NCI-H146 (cell line): ENCODE results near the gene PRKN.
"Not testable (repeated sequence)": the region's sequence is repeated elsewhere in the genome, so short reads cannot be mapped to it uniquely, and the experiment has no call there.

ENCODE experiments used
- DNase-seq: peaks from one replicate; lab custom pipeline; 2025; lab: John Stamatoyannopoulos, UW

PRKN gene

GRCh38 chr6:162710936-162711335 is 16.6 kb downstream of the PRKN start:
- DNase-seq, result no peak

- DNase-seq, result no peak
These were observed 17.1 kb downstream of the PRKN start for GRCh38 chr6:162710419-162710818.

GRCh38 chr6:162709431-162709830 is 18.1 kb downstream of the PRKN start:
- DNase-seq, result no peak

- no peak for DNase-seq
These were observed 18.6 kb downstream of the PRKN start for GRCh38 chr6:162708971-162709370.

GRCh38 chr6:162706232-162706631 is 21.3 kb downstream of the PRKN start:
- peak; percentile 70 for DNase-seq

- peak; percentile 95 for DNase-seq
These were observed 21.8 kb downstream of the PRKN start for GRCh38 chr6:162705736-162706135.

GRCh38 chr6:162704001-162704400 is 23.6 kb downstream of the PRKN start:
- DNase-seq, result peak; percentile 98

GRCh38 chr6:162702446-162702845 is 25.1 kb downstream of the PRKN start:
- DNase-seq, result peak; percentile 73

- DNase-seq, result no peak
These were observed 26.0 kb downstream of the PRKN start for GRCh38 chr6:162701551-162701950.

GRCh38 chr6:162700966-162701365 is 26.6 kb downstream of the PRKN start:
- no peak for DNase-seq

- DNase-seq, result no peak
These were observed 27.6 kb downstream of the PRKN start for GRCh38 chr6:162699961-162700360.

- peak; percentile 91 for DNase-seq
These were observed 29.1 kb downstream of the PRKN start for GRCh38 chr6:162698440-162698839.

GRCh38 chr6:162697872-162698403 is 29.6 kb downstream of the PRKN start:
- DNase-seq, result peak; percentile 45

GRCh38 chr6:162690158-162690557 is 37.4 kb downstream of the PRKN start:
- no peak for DNase-seq

- no peak for DNase-seq
These were observed 38.7 kb downstream of the PRKN start for GRCh38 chr6:162688751-162689345.

GRCh38 chr6:162685586-162685985 is 42.0 kb downstream of the PRKN start:
- no peak for DNase-seq

GRCh38 chr6:162684961-162685360 is 42.6 kb downstream of the PRKN start:
- no peak for DNase-seq

- no peak for DNase-seq
These were observed 43.5 kb downstream of the PRKN start for GRCh38 chr6:162684052-162684451.

GRCh38 chr6:162683135-162683534 is 44.4 kb downstream of the PRKN start:
- DNase-seq, result no peak

- no peak for DNase-seq
These were observed 46.1 kb downstream of the PRKN start for GRCh38 chr6:162681447-162681846.

GRCh38 chr6:162680871-162681270 is 46.7 kb downstream of the PRKN start:
- DNase-seq, result no peak

GRCh38 chr6:162680367-162680766 is 47.2 kb downstream of the PRKN start:
- DNase-seq, result no peak

GRCh38 chr6:162679681-162680080 is 47.9 kb downstream of the PRKN start:
- no peak for DNase-seq

- DNase-seq, result not testable (repeated sequence)
These were observed 48.7 kb downstream of the PRKN start for GRCh38 chr6:162678896-162679295.
